GM19324 (cell line): ENCODE results near the gene NFYC.

Experiments
- ATAC-seq: cut with Tn5 transposase; IDR thresholded peaks from one replicate; pipeline ENCODE4 v1.9.1; 2021; ENCODE audit warnings: mild to moderate bottlenecking, moderate library complexity; ENCODE audit not compliant: unreplicated experiment, low FRiP score

NFYC gene

GRCh38 chr1:40734882-40735628 is 43.6 kb downstream of the NFYC start:
- ATAC-seq: no peak

- ATAC-seq: no peak
Measured at GRCh38 chr1:40736085-40736531, 44.6 kb downstream of the NFYC start.

- no peak for ATAC-seq
Measured at GRCh38 chr1:40738831-40739230, 47.3 kb downstream of the NFYC start.

GRCh38 chr1:40739455-40740008 is 48.0 kb downstream of the NFYC start:
- no peak for ATAC-seq

- no peak for ATAC-seq
Measured at GRCh38 chr1:40740039-40740996, 48.8 kb downstream of the NFYC start.

GRCh38 chr1:40740997-40741736 is 49.7 kb downstream of the NFYC start:
- no peak for ATAC-seq

- ATAC-seq: no peak
Measured at GRCh38 chr1:40742363-40743061, 51.0 kb downstream of the NFYC start.

- no peak for ATAC-seq
Measured at GRCh38 chr1:40743452-40743851, 51.9 kb downstream of the NFYC start.

- ATAC-seq: no peak
Measured at GRCh38 chr1:40743860-40744259, 52.4 kb downstream of the NFYC start.

GRCh38 chr1:40745176-40745575 is 53.7 kb downstream of the NFYC start:
- ATAC-seq: no peak

- ATAC-seq: no peak
Measured at GRCh38 chr1:40746344-40747090, 55.0 kb downstream of the NFYC start.

GRCh38 chr1:40748841-40749718 is 57.6 kb downstream of the NFYC start:
- ATAC-seq: no peak

- no peak for ATAC-seq
Measured at GRCh38 chr1:40749817-40750216, 58.3 kb downstream of the NFYC start.

GRCh38 chr1:40750451-40750908 is 59.0 kb downstream of the NFYC start:
- ATAC-seq: no peak

- ATAC-seq: no peak
Measured at GRCh38 chr1:40751802-40752201, 60.3 kb downstream of the NFYC start.

GRCh38 chr1:40753142-40753882 is 61.8 kb downstream of the NFYC start:
- no peak for ATAC-seq

GRCh38 chr1:40754201-40754600 is 62.7 kb downstream of the NFYC start:
- no peak for ATAC-seq
